GM18505 (cell line): Measurements from ENCODE around the gene ST3GAL3.

Experiments used
- ATAC-seq: cut with Tn5 transposase; IDR thresholded peaks from one replicate; pipeline ENCODE4 v1.9.1; 2021; ENCODE audit not compliant: unreplicated experiment
- POLR2A ChIP-seq: IDR thresholded peaks from 4 replicates; pipeline ENCODE4 v1.6.1; 2011; ENCODE audit warnings: borderline replicate concordance; ENCODE audit not compliant: insufficient read depth, insufficient read length; ENCODE audit errors: extremely low read depth

ST3GAL3 gene

DNA sequence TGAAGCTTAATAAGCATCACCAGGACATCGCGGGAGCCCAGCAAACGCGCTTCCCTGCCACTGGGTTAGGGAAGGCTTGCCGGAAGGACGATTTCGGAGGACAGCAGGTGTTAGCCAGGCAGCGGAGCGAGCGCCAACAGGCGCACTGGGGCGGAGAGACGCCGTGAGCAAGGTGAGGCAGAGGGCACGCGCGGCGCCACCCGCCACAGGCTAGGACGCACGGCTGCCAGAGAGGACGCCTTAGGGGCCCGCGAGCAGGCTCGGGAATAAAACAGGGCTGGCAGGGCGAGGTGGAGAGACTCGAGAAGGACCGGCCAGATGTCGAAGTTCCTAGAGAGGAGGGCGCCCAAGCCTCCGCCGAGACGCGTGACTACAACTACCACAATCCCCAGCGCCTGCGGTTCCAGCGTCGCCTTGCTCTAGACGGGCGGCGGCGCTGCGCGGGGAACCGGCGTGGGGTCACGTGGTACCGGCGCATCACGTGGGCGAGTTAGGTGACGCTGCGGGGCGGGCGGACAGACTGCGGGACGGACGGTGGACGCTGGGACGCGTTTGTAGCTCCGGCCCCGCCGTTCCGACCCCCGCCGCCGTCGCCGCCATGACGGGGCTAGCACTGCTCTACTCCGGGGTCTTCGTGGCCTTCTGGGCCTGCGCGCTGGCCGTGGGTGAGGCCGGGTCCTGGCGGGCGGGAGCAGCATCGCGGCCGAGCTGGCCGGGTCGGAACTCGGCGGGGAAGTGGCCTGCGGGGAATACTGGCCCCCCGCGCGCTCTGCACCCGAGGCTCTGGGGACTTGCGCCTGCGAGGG lies 267.3 kb downstream of the ST3GAL3 start, which contains the start of gene ATP6V0B:
Gene ATP6V0B, plus strand, starts transcription at position 518 of the 806 bp plus-strand sequence. Its CDS starts 81 bp downstream, at position 599.
- ATAC-seq, result peak; percentile 66
- TF ChIP-seq POLR2A, result peak; percentile 78

- TF ChIP-seq POLR2A, result no peak
- no peak for ATAC-seq
Observed at GRCh38 chr1:43975249-43975961, 268.1 kb downstream of the ST3GAL3 start.

DNA sequence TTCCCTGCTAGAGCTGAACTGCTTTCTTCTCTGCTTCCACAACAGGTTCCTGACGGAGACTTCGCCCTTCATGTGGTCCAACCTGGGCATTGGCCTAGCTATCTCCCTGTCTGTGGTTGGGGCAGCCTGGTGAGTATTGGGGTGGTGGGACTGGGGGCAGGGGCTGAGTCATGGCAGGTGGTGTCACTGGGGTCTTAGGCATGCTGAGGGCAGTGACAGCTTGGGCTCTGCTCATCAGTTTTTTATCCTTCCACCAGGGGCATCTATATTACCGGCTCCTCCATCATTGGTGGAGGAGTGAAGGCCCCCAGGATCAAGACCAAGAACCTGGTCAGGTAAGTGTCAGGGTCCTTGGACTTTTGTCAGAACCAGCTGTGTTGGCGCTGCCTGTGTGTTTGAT lies 268.7 kb downstream of the ST3GAL3 start:
- TF ChIP-seq POLR2A, result no peak
- ATAC-seq, result no peak

DNA sequence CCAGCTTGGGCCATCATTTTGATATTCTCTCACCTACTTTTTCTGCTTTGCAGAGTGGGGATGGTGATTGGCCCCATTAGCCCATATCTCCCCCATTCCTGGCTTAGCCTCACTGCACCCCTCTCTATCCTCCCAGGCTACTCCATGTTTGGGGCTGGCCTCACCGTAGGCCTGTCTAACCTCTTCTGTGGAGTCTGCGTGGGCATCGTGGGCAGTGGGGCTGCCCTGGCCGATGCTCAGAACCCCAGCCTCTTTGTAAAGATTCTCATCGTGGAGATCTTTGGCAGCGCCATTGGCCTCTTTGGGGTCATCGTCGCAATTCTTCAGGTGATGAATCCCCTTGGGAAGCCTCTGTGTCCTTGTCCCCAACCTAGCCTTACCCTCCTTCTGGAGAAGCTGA lies 269.6 kb downstream of the ST3GAL3 start:
- no peak for ATAC-seq
- TF ChIP-seq POLR2A, result no peak

DNA sequence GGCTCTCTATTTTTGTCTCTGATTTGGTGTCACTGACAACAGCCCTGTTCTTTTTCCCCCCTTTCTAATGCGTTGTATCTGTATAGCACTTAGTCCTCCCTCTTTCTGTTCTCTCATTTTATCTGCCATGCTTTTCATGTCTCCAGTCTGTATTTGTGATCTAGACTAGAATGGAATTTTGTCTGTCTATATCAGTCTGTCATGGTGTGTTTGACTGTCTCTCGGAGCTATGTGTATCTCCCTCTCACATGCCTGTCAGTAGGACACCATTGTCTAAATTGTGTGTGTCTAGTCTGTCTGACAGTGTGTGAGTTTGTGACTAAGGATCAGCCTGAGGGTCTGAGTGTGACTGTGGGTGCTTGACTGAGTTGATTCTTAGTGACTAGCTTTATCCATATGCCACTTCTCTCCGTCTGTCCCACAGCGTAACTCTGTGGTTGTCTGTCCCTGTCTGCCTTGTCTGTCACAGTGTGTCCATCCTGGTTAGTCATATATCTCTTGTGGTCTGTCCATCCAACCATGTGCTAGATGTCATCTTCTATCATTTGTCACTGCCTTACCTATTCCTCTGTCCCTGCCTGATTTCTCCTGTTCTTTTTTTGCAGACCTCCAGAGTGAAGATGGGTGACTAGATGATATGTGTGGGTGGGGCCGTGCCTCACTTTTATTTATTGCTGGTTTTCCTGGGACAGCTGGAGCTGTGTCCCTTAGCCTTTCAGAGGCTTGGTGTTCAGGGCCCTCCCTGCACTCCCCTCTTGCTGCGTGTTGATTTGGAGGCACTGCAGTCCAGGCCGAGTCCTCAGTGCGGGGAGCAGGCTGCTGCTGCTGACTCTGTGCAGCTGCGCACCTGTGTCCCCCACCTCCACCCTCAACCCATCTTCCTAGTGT lies 270.3 kb downstream of the ST3GAL3 start:
- no peak for ATAC-seq
- no peak for TF ChIP-seq POLR2A

DNA sequence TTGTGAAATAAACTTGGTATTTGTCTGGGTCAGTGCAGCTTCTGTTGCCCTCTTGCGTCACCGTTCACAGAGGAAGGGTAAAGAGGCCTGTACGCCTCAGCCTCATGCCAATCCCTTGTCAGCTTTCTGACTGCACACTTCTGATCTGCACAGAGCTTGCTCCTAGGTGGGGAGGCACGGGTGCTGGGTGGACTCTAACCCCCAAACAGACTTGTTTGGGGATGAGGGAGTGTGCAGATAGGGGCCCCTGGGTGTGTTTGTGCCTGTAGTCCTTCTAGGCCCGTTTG lies 270.9 kb downstream of the ST3GAL3 start:
- no peak for ATAC-seq
- no peak for TF ChIP-seq POLR2A

GRCh38 chr1:43978551-43979260 lies 271.4 kb downstream of the ST3GAL3 start, which contains the start of gene B4GALT2:
TSS of gene B4GALT2 (plus strand) at chr1:43979210. CDS start at chr1:43981161, 1,951 bp downstream.
- no peak for ATAC-seq
- no peak for TF ChIP-seq POLR2A

- ATAC-seq, result no peak
- TF ChIP-seq POLR2A, result no peak
Observed at GRCh38 chr1:43979261-43979527, 271.9 kb downstream of the ST3GAL3 start.

- TF ChIP-seq POLR2A, result peak; percentile 13
- no peak for ATAC-seq
Observed at GRCh38 chr1:43979528-43980254, 272.4 kb downstream of the ST3GAL3 start.

- TF ChIP-seq POLR2A, result no peak
Observed at GRCh38 chr1:43980255-43981134, 273.2 kb downstream of the ST3GAL3 start.

More at GRCh38 chr1:43980255-43981134, 273.2 kb downstream of the ST3GAL3 start:
- no peak for ATAC-seq
